Mucosa of gallbladder (tissue), 1 donor: Measurements from ENCODE around the gene GLIS1. TPM values are rescaled to one million over a fixed set of nuclear protein-coding genes. Genes with fewer than 3 reads are reported as not detected.

ENCODE experiments used
- DNase-seq: peaks from one replicate; pipeline ENCODE4 v3.0.0-alpha.2; 2020; ENCODE audit warnings: low spot score
- total RNA-seq: library from RNA; stranded (reverse); gene quantifications from one replicate; pipeline ENCODE4 v1.2.1, GENCODE V29; 2021
- donor health status: DM: no; HTN: no; CAD: no.

Gene GLIS1
- total RNA-seq, 1 donor from 2014 or later: 0.17 TPM

DNA sequence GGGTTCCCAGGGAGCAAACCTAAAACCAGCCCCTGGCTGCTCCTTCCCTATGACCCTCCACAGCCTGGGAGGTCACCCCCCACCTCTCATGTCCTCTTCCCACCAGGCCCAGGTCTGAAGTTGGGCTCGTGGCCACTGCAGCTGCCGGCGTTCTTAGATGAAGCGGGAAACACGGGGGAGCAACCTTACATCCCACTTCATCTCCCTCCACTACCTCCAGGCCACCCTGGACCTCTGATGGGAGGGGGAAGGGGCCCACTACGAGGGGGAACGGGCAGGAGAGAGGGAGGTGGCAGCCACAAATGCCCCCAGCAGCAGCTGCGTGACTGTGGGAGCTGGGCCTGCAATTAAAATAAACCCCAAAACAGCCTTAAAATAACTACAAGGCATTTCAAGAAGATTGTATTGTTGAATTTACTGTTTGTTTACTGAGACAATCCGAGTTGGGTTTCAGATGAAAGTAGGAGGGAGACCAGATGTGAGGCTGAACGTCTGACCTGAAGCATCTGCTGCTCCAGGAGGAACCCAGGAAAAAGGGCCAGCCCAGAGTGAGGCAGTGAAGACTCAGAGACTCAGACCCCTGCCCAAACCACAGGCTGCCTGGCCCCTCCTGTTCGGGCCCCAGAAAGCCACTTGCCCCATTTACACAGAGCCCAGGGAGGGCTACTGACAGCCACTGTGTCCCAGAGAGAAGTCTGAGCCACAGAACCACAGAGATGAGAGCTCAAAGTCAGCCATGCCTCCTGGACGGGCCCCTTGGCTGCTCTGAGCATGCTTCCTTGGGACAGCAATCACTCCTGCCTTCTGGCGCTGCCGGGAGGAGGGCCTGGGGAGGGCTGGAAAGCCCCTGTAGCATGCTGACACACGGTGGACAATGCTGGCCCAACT is 59.8 kb downstream of the GLIS1 start:
- no peak for DNase-seq

DNA sequence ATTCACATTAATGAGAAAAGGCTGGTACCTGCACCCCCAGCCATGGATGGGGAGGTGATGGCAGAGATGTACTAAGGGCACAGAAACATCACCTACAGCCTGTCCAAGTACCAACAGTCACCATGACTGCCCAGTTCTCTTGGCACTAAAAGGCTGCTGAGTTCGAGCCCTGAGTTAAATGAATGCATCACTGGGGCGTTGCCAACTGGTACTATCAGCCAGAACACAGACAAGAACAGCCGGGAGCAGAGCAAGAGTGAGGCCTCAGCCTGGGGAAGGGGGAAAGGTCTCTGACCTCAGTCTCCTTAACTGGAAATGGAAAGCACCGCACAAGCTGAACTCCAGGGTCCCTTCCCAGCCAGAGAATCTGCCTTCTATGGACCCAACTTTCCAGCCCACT is 60.5 kb downstream of the GLIS1 start:
- no peak for DNase-seq

DNA sequence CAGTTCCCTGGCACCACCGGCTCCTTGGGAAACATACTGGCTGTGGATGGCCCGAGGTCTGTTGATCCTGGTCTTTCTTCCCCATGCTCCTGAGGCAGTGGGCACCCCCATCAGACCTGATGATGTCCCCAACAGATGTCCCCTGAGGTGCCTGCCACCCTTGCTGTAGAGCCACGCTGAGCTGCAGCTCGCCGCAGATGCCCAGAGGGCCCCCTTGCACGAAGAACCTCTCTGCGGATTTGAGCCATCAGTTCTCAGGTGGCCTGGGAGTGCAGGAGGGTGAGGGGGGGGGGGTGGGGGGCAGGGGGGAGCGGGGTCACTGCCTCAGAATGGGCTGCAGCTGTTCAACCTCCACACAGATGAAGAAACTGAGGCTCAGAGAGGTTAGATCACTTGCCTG is 60.9 kb downstream of the GLIS1 start:
- DNase-seq: no peak

DNA sequence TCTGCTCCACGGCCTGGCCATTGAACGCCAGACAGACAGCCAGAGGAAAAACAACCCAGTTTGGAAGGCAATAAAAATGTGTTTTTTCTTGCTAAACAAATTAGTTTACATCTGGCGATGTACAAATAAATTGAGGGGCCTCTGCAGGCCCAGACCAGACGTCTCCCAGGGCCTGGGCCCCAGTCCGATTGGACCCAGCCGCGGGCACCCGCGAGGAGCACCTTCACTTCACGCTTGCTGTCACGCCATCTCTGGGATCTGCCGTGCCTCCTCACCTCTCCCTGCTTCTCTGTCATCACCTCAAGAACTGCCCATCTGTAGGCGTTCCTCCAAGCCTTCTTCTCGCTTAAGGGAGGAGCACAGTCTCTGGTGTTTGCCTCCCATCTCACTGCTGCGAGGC is 61.5 kb downstream of the GLIS1 start:
- DNase-seq: no peak

DNA sequence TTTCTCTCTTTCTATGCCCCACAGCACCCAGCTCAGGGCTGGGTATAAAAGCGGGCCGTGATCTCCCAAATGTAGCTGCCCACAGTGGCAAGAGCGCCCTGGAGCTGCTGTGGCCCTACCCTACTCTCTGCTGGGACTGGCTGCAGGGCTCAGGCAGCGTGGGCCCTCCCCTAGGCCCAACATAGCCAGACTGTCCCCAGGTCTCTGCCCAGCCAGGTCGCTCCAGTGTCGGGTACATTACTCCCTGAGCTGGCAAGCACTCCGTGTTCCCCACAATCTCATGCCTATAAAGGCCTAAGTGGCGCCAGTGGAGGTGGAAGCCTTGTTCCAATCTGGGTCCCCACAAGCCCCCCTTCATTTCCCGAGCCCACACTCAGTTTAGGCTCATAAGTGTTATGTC is 66.2 kb downstream of the GLIS1 start:
- DNase-seq: no peak

DNA sequence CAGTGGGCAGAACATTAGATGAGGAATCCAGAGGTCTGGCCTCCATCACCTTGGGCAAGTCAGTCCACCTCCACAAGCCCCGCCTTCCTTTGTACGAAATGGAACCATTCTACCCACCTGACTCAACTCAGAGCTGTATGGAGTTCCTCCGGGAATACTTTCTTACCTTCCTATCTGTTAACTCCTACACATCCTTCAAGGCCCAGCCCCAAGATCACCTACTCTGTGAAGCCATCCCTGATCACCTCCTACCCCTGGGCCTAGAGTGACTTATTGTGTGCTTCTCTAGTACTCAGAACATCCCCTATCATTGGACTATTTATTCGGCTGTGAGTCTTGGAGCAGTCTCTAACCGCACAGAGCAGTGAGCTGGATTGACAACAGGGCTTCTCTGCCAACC is 66.7 kb downstream of the GLIS1 start:
- no peak for DNase-seq

DNA sequence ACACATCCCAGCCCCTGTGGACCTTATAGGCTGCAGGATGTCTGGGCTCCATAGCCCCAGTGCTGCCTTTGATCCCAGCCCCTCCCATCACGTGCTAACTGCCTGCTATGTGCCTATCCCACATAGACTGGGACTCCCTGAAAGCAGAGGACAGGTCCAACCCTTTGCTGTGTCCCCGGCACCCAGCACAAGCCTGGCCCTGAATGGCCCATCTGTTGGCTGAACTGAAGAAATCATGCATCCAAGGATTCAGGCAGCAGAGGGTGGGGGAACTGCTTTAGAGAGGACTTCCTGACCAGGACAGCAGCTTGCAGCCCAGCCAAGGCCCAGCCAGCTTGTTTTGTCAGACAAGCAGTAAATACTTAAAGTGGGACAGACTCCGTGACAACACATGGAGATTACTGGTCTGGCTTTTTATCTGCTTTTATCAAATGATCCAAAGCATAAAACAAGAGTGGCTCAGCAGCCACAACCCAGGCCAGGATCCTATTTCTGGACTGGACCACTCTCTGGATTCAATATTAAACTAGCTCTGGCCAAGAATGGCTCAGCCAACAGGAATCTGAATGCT is 69.3 kb downstream of the GLIS1 start:
- DNase-seq: no peak

DNA sequence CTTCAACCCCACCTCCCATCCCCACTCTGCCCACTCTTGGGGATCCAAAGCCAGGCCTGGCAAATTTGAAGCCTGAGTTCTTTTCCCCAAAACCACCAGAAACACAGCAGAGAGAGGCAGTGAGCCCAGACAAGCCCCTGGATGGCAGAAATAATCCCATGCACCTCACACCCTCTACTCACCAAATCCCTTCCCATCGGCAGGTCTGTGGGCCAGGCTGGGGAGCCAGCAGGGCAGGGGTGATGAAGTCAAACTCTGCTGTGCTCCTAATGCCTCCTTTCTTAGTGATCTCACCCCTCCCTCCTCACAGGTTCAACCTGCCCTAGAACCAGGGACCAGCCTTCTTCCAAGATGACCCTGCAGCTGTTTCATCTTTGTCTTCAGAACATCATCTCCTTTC is 72.4 kb downstream of the GLIS1 start:
- no peak for DNase-seq

DNA sequence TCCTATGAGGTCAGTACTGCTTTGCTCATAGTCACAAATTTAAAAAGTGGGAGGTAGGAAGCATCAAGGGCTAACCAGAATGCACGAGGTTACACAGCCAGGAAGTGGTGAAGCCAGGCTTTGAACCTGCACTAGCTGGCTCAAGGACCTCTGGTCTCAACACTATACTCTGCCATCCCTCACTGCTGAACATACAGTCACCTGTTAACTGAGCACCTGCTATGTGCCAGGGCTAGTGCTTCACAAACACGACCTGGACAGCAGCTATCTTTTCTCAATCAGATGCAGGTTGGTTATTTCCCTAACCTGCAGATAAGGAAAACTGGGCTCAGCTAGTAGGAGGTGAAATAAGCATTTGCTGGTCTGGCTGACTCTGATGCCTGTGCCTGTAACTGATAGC is 73.0 kb downstream of the GLIS1 start:
- DNase-seq: no peak

DNA sequence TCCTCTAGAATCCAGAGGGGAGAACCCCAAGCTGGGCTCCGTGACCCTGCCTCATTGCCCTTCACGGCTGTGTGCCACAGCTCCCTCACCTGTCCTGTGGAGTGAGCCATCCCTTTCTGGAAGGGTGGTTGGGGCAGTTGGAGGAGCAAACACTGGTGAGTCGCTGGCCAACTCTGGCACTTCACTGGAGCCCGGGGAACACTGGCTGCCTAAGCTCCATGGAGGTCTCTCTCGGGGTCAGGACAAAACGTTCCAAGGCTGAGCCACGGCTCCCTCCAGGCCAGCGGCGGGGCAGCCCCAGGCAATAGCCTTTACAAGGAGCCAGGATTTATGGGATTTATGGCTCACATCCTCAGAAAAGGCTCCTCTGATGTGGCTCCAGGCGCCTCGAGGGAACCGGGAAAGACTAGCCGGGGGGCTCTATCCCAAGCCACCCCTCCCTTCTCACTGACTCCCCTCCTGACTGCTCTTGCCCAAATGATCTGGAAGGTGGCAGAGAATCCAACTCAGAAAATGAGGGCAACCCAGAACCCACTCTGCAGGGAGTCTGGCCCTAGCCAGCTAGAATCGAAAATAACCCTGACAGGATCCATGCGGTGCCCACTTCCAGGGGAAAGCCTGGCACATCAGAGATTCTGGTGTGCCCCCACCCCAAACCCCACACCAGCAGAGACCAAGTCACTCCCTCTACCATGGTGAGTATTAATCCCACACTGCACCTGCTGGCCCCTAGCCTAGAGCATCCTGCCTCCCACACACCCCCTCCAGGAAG is 75.2 kb downstream of the GLIS1 start:
- no peak for DNase-seq

DNA sequence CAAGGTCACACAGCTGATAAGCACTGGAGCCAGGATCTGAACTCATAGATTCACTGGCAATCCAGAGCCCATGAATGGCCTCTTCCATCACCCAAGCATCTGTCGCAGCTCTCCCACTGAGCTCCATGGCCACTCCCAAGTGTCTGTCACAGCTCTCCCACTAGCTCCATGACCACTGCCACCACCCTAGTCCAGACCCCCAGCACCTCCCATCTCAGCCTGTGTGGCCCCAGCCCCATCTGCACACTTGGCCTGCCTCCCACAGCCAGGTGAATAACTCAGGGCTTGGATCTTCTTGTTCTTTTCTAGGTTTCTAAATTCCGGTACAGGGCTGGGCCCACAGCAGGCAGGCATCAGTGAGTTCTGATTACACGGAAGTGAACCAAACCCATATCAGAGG is 76.0 kb downstream of the GLIS1 start:
- DNase-seq: no peak

DNA sequence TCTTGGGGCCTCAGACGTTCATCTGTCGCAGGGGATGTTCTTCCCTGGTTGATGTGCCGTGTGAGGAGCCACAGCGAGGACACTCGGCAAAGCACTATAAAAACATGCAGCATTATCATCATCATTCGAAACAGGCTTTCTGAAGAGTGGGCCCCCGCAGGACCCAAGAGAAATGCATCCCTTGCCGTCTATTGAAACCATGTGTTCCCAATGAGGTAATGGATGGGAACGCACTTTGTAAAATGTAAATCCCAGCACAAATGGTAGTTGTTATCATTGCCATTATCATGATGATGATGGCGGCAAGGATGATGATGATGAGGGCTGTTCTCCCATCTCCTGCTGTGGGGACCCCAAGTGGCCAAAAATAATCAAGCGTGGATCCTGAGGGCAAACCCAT is 76.8 kb downstream of the GLIS1 start:
- DNase-seq: no peak

DNA sequence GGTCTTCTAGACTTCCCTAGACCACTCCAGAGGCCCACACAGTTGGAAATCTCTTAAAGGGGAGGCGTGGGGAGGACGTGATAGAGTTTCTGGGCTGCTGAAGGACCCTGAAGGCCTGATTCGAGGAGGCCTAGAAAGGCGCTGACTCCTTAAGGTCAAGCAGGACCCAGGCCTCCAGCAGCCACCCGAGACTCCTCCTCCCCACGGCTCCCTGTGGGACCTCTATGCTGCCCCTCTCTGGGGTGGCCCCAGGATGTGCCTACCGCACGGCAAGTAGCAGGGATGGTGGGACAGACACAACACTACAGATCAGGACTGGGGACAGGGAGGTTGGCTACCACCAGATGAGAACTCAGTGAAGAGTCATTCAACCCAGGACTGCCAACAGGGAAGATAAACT is 77.5 kb downstream of the GLIS1 start:
- no peak for DNase-seq

DNA sequence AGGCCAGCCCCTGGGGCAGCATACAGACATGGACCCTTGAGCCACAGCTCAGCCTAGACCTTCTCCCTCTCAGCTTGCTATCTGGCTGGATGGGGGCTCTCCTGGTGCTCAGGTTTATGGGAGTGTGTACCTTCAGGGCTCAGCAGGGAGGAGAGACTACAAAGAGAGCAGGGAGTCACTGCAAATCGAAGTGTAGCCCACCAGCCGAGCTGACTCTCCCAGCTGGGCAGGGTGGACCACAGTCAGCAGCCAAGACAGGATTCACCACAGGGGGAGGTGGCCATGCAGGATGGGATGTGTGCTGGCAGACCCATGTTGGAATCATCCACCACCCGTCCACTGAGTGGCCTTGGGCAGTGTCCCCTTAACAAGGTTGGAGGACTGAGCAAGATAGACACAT is 78.3 kb downstream of the GLIS1 start:
- no peak for DNase-seq

DNA sequence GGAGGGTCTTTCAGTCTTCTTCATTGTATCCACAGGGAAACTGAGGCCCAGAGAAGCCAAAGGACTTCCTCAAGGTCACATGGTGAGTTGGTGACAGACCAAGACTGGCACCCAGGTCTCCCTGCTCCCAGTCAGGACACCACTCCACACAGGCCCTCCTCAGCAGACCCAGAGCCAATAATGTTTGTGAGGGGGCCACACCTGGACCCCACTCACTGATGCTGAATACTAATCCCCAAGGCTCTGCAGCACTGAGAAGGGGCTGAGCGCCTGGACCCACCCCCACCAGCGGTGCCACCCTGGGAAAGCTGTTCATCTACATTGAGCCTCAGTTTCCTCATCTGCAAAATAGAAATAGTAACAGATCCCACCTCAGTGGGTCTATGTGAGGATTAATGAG is 79.5 kb downstream of the GLIS1 start:
- DNase-seq: no peak

DNA sequence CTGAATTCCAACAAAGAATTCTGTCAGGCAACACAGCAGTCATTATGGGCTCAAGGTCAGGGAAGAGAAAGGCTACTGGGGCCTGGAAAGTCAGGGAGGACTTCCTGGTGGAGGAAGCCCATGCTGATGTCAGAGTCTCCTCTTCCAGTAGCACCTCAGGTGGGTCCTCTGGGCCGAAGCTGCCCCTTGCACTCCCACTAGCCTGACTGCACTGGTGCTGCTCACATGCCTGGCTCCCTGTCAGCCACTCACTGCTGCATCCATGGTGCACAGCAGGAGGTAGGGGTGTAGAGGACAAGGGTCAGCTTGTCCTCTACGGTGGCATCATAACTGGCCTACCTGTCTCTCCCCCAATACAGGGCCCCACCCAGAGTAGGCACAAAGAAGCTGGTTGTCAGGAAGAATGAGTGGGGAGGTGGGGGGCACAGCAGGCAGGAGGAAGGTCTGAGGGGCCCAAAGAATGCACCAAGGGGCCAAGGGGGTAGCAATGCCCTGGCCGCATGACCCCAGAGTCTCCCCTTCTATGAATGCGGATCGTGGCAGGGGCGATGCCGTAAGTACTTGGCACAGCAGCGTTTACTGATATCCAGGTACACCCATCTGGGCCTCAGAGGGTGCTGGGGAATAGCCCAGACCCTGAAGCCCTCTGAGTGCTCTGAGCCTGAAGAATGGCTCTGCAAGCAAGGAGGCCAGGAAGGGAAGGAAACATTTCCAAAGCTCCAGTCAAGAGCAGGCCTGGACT is 80.3 kb downstream of the GLIS1 start:
- DNase-seq: no peak

DNA sequence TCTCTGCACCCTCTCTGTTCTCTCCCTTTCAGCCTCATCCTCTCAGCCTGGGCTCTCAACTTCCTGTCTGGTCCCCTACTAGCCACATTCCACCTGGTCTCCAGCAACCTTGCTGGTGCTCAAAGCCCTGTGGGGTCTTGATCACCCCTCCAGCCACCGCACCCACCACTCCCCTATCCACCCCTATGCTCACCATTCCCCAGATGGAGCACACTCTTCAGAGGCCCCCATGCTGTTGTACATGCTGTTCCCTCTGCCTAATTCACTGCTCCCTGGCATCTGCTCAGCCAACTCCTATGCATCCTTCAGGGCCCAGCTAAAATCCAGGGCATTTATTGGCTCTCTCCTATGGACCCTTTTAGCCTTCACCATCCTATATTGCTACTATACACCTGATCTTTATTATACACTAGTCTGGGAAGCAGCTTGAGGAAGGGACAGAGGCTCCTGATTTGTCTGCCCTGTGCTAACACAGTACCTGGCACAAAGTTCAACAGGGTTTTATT is 81.0 kb downstream of the GLIS1 start:
- DNase-seq: no peak

DNA sequence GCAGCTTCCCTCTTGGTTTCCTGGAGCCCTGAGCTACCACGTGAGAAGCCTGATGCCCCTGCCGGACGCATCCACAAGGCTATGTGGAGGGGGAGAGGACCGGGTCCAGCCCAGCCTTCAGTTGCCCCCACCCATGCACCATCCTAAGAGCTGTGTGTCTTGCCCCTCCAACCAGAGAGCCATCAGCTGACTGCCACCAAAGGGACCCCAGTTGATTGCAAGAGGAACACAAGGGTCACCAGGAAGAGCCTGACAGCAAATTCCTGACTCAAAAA is 81.5 kb downstream of the GLIS1 start:
- DNase-seq: no peak

DNA sequence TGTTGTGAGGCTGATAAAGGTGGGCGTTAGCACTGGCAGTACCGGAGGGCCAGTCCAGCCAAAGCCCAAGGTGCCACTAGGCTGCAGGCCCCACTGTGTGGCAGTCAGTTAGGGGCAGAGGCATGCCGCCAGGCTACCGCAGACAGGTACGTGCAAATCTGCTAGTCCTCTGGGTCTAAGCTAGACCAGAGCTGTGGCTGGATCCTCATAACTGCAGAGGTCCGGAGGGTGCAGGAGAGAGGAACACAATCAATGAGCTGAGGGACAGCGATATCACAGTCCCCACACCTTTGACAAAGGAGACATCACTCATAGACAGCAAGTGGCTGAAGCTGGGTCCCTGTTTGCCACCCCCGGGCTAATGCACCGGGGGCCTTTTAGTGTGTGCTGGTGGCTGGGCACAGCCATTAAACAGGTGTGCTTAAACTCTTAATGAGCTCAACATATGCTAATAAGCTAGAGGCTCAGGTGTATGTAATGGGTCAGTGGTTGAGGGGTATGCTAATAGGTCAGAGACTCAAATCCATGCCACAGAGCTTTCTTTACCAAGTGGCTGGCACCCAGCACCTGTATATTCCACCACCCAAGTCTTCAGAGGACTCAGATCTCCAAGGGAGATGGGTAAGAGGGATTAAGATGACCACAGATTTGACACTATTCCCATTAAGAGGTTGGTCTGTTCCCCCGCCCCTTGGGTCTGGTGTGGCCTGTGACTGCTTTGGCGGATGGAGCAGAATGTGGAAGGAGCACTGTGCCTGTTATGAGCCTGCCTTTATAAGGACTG is 82.0 kb downstream of the GLIS1 start:
- DNase-seq: no peak

DNA sequence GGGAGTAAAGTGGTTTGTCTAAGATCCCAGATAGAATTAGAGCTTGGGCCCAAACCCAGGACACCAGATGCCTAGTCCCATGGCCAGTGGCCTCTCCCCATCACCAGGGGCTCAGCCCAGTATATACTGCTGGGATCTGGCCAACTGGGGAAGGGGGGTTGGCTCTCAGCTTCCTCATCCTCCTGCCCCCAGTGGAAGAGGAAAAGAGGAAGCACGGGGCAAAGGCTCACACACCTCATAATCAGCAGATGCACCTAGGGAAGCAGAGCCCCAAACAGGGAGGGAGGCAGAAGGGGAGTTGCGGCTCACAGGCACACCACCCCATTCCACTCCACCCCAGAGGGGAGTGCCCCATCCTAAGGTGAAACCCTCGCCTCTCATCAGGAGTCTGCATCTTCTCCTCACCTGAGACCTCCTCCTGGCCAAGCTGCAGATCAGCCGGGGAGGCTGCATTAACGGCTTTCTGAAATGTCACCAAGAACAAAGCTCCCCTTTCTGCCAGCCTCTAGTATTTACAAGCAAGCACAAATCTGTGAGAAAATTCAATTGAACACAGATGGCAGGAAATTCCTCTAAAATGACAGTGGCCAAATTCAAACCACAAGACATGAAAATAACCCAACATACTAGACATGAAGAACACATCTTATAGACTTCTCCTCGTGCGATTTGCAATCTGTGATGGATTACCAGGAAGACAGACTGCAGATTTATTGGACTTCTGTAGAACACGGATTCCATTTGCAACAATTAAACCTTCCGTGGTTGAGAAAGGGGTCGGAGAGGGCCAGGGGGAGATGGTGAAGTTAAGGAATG is 82.8 kb downstream of the GLIS1 start:
- no peak for DNase-seq
